A549 (cell line): ENCODE data around the gene C6orf163.

Experiments used
- BHLHE40 ChIP-seq: IDR thresholded peaks from 2 replicates; pipeline ENCODE4 v1.6.1; 2012; ENCODE audit warnings: low read depth, low read length, inconsistent platforms
- CBX2 ChIP-seq: fragments of 200-600 bp; sonication (generic); IDR thresholded peaks from 2 replicates; pipeline ENCODE4 v1.6.1; 2016; ENCODE audit warnings: low read depth, mild to moderate bottlenecking, borderline replicate concordance
- CTCF ChIP-seq: fragments of >200 bp; sonication (Bioruptor Twin); formaldehyde crosslinking; IDR thresholded peaks from 3 replicates; pipeline ENCODE4 v1.5.1; 2016
- EHMT2 ChIP-seq: fragments of 200-600 bp; sonication (generic); IDR thresholded peaks from 2 replicates; pipeline ENCODE4 v1.6.1; 2016; ENCODE audit warnings: antibody characterized with exemption, low read depth, mild to moderate bottlenecking, moderate library complexity
- ELK1 ChIP-seq: fragments of 150-350 bp; IDR thresholded peaks from 2 replicates; pipeline ENCODE4 v1.6.1; 2014; ENCODE audit warnings: low read depth, mild to moderate bottlenecking, low read length
- EP300 ChIP-seq, 2 experiments: fragments of >200 bp; sonication (Bioruptor Twin); formaldehyde crosslinking; IDR thresholded peaks; 2 replicates in 1 of 2; 3 replicates in 1 of 2; pipeline ENCODE4 v1.6.1; 2016 to 2017
- GATA3 ChIP-seq: IDR thresholded peaks from 2 replicates; pipeline ENCODE4 v1.6.1; 2012; ENCODE audit warnings: borderline replicate concordance
- HDAC2 ChIP-seq: fragments of 200-600 bp; sonication (generic); IDR thresholded peaks from 2 replicates; pipeline ENCODE4 v1.6.1; 2016
- HOXA7 ChIP-seq: fragments of 250-450 bp; sonication (Bioruptor Pico); IDR thresholded peaks from 2 replicates; pipeline ENCODE4 v1.5.0; 2020; ENCODE audit warnings: mild to moderate bottlenecking, moderate library complexity
- MAFK ChIP-seq: fragments of 450-650 bp; IDR thresholded peaks from 2 replicates; pipeline ENCODE4 v1.6.1; 2014; ENCODE audit not compliant: partially characterized antibody
- MAX ChIP-seq: IDR thresholded peaks from 2 replicates; pipeline ENCODE4 v1.6.1; 2012
- POLR2A ChIP-seq: IDR thresholded peaks from 2 replicates; pipeline ENCODE4 v1.6.1; 2012; ENCODE audit warnings: mild to moderate bottlenecking, low read length
- RARB ChIP-seq: fragments of 250-450 bp; sonication (Bioruptor Pico); IDR thresholded peaks from 2 replicates; pipeline ENCODE4 v1.8.0; 2021; ENCODE audit warnings: mild to moderate bottlenecking, moderate library complexity

GRCh38 chr6:87312860-87313259, 31.8 kb upstream of the C6orf163 start:
- TF ChIP-seq EHMT2 (no peak), BHLHE40 (no peak), CTCF (no peak), MAX (no peak), HOXA7 (no peak), HDAC2 (no peak), ELK1 (no peak), EP300 (IDR thresholded peaks at IDR 0.05) (no peak), GATA3 (no peak), POLR2A (no peak), CBX2 (no peak), MAFK (no peak), RARB (CRISPR knock-in tag) (no peak)
